Lower leg skin (tissue), 3 donors: ENCODE measurements around the gene HARS1.

Experiments used
- CTCF ChIP-seq, 3 donors: fragments of 450-650 bp; IDR thresholded peaks; one replicate each; pipeline ENCODE4 v1.5.1; 2016; ENCODE audit warnings: antibody characterized with exemption in 3 of 3, mild to moderate bottlenecking in 3 of 3, moderate library complexity in 2 of 3
- POLR2A ChIP-seq, 2 donors: fragments of 450-650 bp; IDR thresholded peaks; one replicate each; pipeline ENCODE4 v1.6.1; 2016 to 2017; ENCODE audit warnings: antibody characterized with exemption in 2 of 2, mild to moderate bottlenecking in 1 of 2, moderate library complexity in 1 of 2

GRCh38 chr5:140635291-140636257 lies 55.6 kb downstream of the HARS1 start:
- no peak for TF ChIP-seq POLR2A (IDR thresholded peaks at IDR 0.05)
- TF ChIP-seq CTCF (IDR thresholded peaks at IDR 0.05): no peak
